Hepatocyte (in vitro differentiated cells): Measurements from ENCODE around the gene RYR3. TPM values are rescaled to one million over a fixed set of nuclear protein-coding genes. Genes with fewer than 3 reads are reported as not detected.

Source experiments
- DNase-seq: peaks from one replicate; pipeline ENCODE4 v3.0.0-alpha.2; 2016; ENCODE audit warnings: low spot score
- H2AFZ ChIP-seq: fragments of 200-600 bp; sonication (generic); 2 replicates; pipeline ENCODE4 v1.6.0; 2016; ENCODE audit warnings: antibody characterized with exemption, mild to moderate bottlenecking
- H3K27ac ChIP-seq: fragments of 200-600 bp; sonication (generic); 2 replicates; pipeline ENCODE4 v1.5.1; 2016; ENCODE audit warnings: mild to moderate bottlenecking
- H3K27me3 ChIP-seq: fragments of 200-600 bp; sonication (generic); 2 replicates; pipeline ENCODE4 v1.6.1; 2016
- H3K36me3 ChIP-seq: fragments of 200-600 bp; sonication (generic); replicated peaks from 2 replicates; pipeline ENCODE4 v1.5.1; 2016; ENCODE audit warnings: low read depth; ENCODE audit not compliant: insufficient read depth
- H3K4me1 ChIP-seq: fragments of 200-600 bp; sonication (generic); 2 replicates; pipeline ENCODE4 v1.5.1; 2016; ENCODE audit warnings: mild to moderate bottlenecking, moderate library complexity; ENCODE audit not compliant: insufficient read depth
- H3K4me2 ChIP-seq: fragments of 200-600 bp; sonication (generic); 2 replicates; pipeline ENCODE4 v1.6.0; 2016
- H3K4me3 ChIP-seq: fragments of 200-600 bp; sonication (generic); 2 replicates; pipeline ENCODE4 v1.5.1; 2016; ENCODE audit warnings: mild to moderate bottlenecking
- H3K79me2 ChIP-seq: fragments of 200-600 bp; sonication (generic); 2 replicates; pipeline ENCODE4 v1.6.0; 2017; ENCODE audit warnings: mild to moderate bottlenecking
- H3K9me2 ChIP-seq: fragments of 200-600 bp; sonication (generic); replicated peaks from 2 replicates; pipeline ENCODE4 v1.6.0; 2017; ENCODE audit warnings: mild to moderate bottlenecking; ENCODE audit not compliant: insufficient read depth
- H3K9me3 ChIP-seq: fragments of 200-600 bp; sonication (generic); 2 replicates; pipeline ENCODE4 v1.5.1; 2016; ENCODE audit warnings: low read depth, mild to moderate bottlenecking
- H4K20me1 ChIP-seq: fragments of 200-600 bp; sonication (generic); 2 replicates; pipeline ENCODE4 v1.6.0; 2016; ENCODE audit warnings: mild to moderate bottlenecking; ENCODE audit not compliant: insufficient read depth, poor library complexity, severe bottlenecking
- EZH2 ChIP-seq: fragments of 200-600 bp; sonication (generic); IDR thresholded peaks from 2 replicates; pipeline ENCODE4 v1.6.1; 2016; ENCODE audit warnings: antibody characterized with exemption, mild to moderate bottlenecking, borderline replicate concordance
- EZH2phosphoT487 ChIP-seq: fragments of 200-600 bp; sonication (generic); IDR thresholded peaks from one replicate; pipeline ENCODE4 v1.6.1; 2018; ENCODE audit warnings: antibody characterized with exemption, mild to moderate bottlenecking, low read depth, moderate library complexity; ENCODE audit not compliant: unreplicated experiment, severe bottlenecking
- WGBS: methylation state at CpG from one replicate; pipeline ENCODE4 v1.1.6; 2016; ENCODE audit warnings: low lambda C conversion rate; ENCODE audit errors: missing lambda C conversion rate; 5-methylcytosine and 5-hydroxymethylcytosine counted together
- polyA plus RNA-seq: library from polyadenylated mRNA; unstranded; fragments of >200 nt; fragmentation: Nextera tagmentation; extraction: Ambion mirVana; gene quantifications from 2 replicates; pipeline ENCODE4 v1.2.1, GENCODE V29; 2016
- total RNA-seq: library from RNA; depleted of rRNA; stranded (reverse); fragments of >200 nt; gene quantifications from 2 replicates; pipeline ENCODE4 v1.2.3, GENCODE V29; 2014
- TF ChIP-seq, protein P1 (sequence below): fragments of 200-600 bp; sonication (generic); IDR thresholded peaks from 2 replicates; pipeline ENCODE4 v1.5.1; 2016; ENCODE audit warnings: antibody characterized with exemption, mild to moderate bottlenecking; ENCODE audit not compliant: poor library complexity

Gene RYR3
- total and polyA plus RNA-seq, 2 experiments from 2014 or later, result 0.36 to 0.37 TPM

DNA sequence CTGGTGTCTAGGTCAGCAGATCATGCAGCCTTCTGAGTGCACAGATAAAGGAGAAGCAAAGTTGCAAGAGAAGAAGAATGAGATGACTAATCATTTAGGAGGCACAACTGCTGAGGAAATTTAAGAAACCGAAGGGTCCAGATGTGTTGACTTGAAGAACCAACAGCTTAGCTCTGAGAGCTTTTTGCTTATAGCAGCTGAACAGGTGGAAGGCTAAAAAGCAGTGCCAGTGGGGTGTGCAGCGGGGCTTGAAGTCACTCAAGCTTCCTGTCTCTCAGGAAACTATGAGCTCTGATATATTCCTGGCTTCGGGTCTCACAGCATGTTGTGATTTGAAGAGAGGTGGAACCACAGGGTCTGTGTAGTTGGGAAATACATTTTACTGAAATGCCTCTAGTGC lies 305.7 kb downstream of the RYR3 start:
- H3K27me3 ChIP-seq, result no peaks in the 10 kb centered on the region
- TF ChIP-seq EZH2phosphoT487 (no peak), EZH2 (no peak)
- TF ChIP-seq, protein P1, sequence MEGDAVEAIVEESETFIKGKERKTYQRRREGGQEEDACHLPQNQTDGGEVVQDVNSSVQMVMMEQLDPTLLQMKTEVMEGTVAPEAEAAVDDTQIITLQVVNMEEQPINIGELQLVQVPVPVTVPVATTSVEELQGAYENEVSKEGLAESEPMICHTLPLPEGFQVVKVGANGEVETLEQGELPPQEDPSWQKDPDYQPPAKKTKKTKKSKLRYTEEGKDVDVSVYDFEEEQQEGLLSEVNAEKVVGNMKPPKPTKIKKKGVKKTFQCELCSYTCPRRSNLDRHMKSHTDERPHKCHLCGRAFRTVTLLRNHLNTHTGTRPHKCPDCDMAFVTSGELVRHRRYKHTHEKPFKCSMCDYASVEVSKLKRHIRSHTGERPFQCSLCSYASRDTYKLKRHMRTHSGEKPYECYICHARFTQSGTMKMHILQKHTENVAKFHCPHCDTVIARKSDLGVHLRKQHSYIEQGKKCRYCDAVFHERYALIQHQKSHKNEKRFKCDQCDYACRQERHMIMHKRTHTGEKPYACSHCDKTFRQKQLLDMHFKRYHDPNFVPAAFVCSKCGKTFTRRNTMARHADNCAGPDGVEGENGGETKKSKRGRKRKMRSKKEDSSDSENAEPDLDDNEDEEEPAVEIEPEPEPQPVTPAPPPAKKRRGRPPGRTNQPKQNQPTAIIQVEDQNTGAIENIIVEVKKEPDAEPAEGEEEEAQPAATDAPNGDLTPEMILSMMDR, result no peak
- no peaks in the 10 kb centered on the region for H4K20me1 ChIP-seq
- no peak for DNase-seq
- H3K9me2 ChIP-seq, result no peaks in the 10 kb centered on the region
- H3K36me3 ChIP-seq, result no peaks in the 10 kb centered on the region
- H3K27ac ChIP-seq, result no peak overlapping the region
- no peak overlapping the region for H3K4me2 ChIP-seq
- H3K79me2 ChIP-seq, result no peaks in the 10 kb centered on the region
- no peaks in the 10 kb centered on the region for H3K4me1 ChIP-seq
- no peak overlapping the region for H3K4me3 ChIP-seq
- H3K9me3 ChIP-seq, result no peaks in the 10 kb centered on the region
- WGBS, result 93% methylated on average over 3 of the region's 3 CpGs
- H2AFZ ChIP-seq, result no peak overlapping the region

DNA sequence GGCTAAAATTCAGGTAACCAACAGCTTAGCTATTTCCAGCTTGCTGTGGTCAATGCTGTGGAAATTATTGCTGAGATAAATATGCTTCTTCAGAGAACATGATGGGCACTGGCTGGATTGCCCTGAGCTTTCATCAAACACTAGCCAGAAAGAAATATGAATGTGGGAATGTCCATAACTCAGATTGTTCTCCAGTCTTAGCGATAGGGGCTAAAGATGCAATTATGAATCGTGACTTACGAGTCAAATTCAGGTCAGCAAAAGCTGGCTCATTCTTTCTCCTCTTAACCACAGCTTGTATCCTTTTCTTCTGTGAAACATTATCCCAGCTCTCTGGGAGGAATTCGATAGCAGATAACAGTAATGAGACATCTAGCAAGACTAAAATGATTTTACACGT lies 307.6 kb downstream of the RYR3 start:
- Histone ChIP-seq H3K9me3 (no peaks in the 10 kb centered on the region), H3K4me3 (no peak overlapping the region)
- 86% methylated on average over 5 of the region's 5 CpGs for WGBS

DNA sequence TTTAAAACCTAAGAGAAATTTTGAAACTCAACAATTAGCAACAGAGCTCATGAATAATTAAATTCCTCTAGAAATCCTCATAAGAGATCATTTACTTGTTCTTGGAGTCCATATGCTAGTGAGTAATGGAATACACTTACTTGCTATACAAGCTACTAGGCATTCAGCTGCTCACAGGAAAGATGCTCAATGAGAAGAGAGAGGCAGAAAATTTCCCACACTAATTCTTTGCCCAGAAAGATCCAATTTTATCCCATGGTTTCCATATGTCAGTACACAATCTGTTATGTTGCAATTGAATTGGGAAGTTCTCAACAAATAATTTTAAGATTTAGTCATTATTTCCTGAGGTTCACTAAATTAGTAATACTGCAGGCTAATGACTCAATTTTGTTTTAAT lies 310.4 kb downstream of the RYR3 start:
- no peaks in the 10 kb centered on the region for H3K36me3 ChIP-seq
- no peak overlapping the region for H3K4me2 ChIP-seq
- H3K4me1 ChIP-seq, result no peaks in the 10 kb centered on the region
- no peak overlapping the region for H2AFZ ChIP-seq
- no peak overlapping the region for H3K4me3 ChIP-seq
- H3K79me2 ChIP-seq, result no peaks in the 10 kb centered on the region
- TF ChIP-seq, protein P1, result no peak
- no peak for TF ChIP-seq EZH2phosphoT487
- no peak for TF ChIP-seq EZH2
- H4K20me1 ChIP-seq, result no peaks in the 10 kb centered on the region
- no peaks in the 10 kb centered on the region for H3K27me3 ChIP-seq
- no peaks in the 10 kb centered on the region for H3K9me2 ChIP-seq
- no peak overlapping the region for H3K27ac ChIP-seq
- no peaks in the 10 kb centered on the region for H3K9me3 ChIP-seq
- no peak for DNase-seq

More for the DNA sequence above, 307.6 kb downstream of the RYR3 start:
- Histone ChIP-seq H3K36me3 (no peaks in the 10 kb centered on the region), H2AFZ (no peak overlapping the region), H4K20me1 (no peaks in the 10 kb centered on the region), H3K27me3 (no peaks in the 10 kb centered on the region), H3K4me1 (no peaks in the 10 kb centered on the region), H3K79me2 (no peaks in the 10 kb centered on the region), H3K9me2 (no peaks in the 10 kb centered on the region), H3K27ac (no peak overlapping the region), H3K4me2 (no peak overlapping the region)
- no peak for DNase-seq
- TF ChIP-seq, protein P1, result no peak
- TF ChIP-seq EZH2 (no peak), EZH2phosphoT487 (no peak)

DNA sequence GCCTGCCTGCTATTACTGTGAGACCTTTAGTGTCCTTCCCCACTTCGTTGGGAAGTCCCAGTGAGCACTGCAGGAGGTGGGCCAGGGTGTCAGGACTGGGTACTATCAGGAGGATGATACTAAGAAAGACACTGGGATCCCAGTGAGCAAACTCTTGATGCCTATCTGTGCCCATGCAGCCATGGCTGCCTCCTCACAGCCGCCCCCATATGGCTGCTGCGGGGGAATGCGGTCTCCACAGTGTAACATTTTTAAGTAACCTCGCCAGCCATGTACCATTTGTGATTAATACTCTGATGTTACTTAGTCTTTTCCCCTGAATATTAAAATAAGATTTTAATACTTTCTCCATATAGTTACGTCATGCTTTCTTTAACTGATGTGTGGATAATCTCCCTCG lies 312.2 kb downstream of the RYR3 start:
- Histone ChIP-seq H3K27me3 (no peaks in the 10 kb centered on the region), H3K27ac (no peak overlapping the region), H3K9me3 (no peaks in the 10 kb centered on the region), H2AFZ (no peak overlapping the region), H3K36me3 (no peaks in the 10 kb centered on the region), H3K4me2 (no peak overlapping the region), H3K4me3 (no peak overlapping the region), H4K20me1 (no peaks in the 10 kb centered on the region), H3K79me2 (no peaks in the 10 kb centered on the region), H3K9me2 (no peaks in the 10 kb centered on the region), H3K4me1 (no peaks in the 10 kb centered on the region)
- WGBS, result 78% methylated on average over 7 of the region's 7 CpGs
- no peak for TF ChIP-seq EZH2
- TF ChIP-seq, protein P1, result no peak
- TF ChIP-seq EZH2phosphoT487, result no peak
- DNase-seq, result no peak
